Activated gamma-delta T cell treated with anti-CD3 and anti-CD28 coated beads, Interleukin-2, amount 50 U/mL, for 16 hours (primary cell): ENCODE measurements around the gene CYP27A1.

Source experiments
- DNase-seq: peaks from one replicate; pipeline ENCODE4 v3.0.0-alpha.2; 2020; ENCODE audit warnings: low read depth

CYP27A1 gene

DNA sequence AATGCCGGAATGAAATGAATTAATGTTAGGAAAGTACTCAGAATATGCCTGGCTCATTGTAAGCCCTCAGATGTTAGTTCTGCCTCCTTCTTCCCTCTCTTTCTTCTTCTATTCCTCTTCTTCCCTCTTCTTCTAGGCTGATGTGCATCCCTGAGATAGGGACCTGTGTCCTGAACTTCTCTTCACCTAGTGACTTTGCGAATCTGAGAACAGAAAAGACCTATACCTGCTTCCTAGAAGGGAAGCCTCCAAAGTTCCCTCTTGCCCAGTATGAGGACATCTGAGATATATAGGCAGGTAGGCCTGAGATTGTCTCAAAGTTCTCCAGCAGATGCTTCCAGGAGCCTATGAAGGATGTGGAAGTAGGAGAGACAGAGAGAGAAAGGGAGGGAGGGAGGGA lies 8.1 kb upstream of the CYP27A1 start:
- no peak for DNase-seq

DNA sequence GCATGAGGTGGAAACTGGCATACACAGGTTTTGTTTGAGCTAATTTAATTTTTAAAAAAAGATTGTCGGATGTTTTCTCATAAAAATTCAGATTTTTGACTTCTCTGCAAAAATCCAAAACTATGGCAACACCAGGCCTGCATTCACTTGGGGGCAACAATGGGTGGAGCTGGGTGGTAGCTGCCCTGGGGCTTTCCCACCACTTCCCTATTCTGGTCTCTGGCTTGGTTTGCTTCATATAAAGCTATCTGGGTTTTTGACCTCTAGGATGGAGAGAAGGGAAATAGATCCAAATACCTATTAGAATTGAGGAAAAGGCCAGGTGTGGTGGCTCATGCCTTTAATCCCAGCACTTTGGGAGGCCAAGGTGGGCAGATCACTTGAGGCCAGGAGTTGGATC lies 5.5 kb upstream of the CYP27A1 start:
- DNase-seq, result no peak

DNA sequence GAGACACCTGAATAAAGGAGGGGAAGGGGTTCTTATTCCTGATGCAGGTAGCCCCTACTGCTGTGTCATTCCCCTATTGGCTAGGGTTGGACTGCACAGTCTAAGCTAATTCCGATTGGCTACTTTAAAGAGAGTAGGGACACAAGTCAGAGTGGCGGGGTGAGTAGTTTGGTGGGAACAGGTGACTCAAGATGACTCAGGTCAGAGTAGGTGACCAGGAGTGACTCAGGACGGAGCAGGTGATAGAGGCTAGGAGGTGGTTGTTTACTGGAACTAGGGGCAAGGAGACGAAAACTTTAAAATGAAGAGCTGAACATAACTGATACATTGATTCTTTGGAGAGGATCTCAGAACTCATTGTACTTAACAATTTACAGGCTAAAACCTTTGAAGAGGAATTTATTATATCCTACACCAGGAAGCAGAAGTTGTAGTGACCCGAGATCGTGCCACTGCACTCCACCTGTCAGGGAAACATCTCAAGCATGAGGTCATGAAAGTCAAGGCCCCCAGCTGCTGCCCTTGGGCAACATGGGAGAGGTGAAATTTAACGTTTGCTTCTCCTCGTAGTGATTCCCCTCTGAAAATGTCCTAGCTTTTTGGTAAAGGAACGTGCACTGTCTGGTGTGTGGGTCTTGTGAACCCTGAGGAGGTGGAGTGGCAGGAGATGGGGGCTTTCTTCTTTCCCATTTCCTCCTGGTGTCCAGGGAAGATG lies 4.5 kb upstream of the CYP27A1 start:
- DNase-seq, result no peak

DNA sequence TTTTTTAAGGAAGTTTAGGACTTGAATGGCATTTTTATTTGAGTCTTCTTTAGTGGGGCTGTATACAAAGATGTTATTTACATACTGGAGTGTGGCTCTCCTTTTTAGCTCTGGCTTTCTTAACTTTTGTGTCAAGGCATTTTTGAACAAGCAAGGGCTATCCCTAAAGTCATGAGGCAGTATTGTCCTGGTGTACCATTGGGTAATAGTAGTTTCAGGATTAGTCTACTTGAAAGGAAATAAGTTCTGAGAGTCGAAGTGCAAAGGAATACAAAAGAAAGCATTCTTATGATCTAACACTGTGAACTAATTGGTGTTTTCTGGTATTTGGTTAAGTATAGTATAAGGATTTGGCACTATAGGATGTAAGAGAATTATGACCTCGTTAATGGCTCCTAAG lies 1.9 kb upstream of the CYP27A1 start:
- DNase-seq, result no peak

DNA sequence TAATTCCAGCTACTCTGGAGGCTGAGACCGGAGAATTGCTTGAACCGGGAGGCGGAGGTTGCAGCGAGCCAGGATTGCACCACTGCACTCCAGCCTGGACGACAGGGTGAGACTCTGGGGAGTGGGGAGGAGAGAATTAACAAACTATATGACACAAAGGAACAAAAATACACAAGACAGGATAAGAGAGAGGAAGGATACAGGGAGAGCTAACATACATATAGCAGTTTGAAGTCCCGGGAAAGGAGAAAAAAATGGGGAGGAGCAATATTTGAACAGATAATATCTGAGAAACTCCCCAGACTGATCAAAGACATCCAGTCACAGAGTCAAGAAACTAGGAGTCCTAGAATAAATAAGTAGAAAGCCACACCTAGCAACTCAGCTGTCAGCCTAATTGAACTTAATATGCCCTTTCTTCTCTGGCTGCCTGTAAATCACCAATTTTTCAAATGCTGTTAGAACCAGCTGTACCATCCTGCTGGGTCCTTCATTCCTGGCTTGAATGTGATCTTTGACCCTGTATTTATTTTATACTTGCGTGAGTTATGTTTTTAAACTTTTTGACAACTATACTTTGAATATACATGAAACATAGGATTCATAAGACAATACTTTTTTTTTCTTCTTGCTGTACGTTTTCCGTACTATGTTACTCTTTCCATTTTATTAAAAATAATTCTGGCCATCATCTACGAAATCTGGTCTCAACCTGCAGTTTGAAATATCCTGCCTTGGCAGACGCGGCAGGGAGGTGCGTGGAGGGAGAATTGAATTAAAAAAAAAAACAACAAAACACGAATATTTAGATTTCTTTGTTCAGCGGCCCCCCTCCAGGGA lies 876 bp upstream of the CYP27A1 start:
- no peak for DNase-seq

DNA sequence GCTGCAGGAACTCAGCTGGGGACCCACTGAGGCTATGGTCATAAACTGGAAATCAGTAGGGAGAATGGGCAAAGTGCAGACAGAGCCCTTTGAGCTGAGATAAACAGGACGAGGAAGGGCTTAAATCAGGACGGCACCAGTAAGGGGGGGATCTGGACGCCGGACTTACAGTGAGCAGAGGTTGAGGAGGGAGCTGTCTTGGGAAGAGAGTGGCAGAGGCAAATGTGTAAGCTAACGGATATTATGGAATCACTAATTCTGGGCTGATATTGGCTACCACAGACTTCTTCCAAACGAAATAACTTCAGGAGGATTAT lies 539 bp downstream of the CYP27A1 start:
- DNase-seq, result no peak

DNA sequence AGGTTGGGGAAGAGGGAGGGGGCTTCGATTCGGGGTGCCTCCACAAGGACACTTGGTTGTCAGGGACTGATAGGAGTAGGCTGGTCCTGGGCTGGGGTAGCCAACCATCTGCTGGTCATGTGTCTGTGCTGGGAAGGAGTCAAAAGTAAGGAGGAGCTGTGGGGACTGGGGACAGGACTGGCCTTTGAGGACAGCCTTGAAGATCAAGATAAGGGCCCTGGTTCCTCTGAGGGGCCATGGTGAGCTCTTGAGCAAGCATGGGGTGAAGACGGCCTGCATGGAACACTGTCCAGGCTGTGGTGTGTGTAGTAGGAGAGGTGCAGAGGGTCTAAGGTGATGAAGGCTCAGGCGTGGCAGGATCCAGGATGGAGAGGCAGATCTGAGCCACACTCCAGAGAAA lies 1.7 kb downstream of the CYP27A1 start:
- no peak for DNase-seq

DNA sequence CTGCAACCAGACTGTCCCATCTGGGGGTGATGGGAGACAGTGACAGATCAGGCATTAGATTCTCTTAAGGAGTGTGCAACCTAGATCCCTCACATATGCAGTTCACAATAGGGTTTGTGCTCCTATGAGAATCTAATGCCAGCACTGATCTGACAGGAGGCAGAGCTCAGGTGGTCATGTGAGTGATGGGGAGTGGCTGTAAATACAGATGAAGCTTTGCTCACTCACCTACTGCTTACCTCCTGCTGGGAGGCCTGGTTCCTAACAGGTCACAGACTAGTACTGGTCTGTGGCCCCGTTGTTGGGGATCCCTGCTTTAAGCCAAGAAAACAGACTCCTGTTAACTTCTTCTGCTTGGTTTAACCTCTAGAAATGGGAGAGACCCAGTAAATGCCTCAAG lies 3.2 kb downstream of the CYP27A1 start:
- no peak for DNase-seq

DNA sequence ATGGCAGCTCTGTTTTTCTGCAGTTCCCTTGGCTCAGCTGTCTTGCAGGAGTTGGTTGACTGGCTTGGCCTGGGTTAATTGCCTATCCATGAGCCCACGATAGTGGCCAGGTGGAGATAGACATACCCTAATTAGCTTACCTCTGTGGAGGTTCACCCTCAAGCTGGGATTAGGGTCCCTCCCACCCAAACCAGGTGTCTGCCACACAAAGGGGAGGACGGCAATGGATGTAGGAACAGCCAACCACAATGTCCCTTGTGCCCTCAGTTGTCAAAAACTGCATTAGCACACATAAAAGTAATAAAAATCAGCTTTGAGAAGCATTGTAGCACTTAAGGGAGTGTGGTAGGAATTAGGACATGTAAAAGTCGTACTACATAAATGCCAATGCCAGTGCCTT lies 4.2 kb downstream of the CYP27A1 start:
- DNase-seq, result no peak

DNA sequence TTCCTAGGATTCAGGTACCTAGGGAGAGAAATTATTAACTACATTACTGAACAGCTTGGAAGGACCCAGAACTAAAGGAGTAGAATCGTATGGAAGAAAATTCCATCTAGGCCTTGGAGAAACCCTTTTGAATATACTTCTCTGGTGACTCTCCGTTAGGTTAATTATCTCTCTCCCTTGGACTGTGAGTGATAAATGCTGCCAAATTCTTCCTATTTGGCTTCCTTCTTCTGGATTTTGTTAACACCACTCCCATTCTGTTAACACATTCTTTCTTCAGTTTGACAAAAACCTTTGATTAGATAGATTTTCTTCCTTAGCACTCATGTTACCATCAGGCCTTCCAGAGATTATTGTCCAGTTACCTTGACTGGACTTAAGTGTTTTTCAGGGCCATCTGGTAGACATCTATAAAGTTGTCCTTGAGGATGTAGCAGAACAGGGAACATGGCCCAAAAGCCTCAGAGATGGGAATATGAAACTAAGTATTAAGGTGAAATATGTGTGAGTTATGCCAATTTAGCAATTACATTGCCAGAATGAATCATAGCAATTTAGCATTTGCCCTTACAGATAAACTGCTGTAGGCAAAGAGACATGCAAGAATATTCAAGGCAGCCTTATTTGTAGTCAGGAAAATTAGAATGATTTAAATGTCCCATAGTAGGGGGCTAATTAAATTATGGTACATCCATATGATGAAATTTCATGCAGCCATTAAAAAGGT lies 6.7 kb downstream of the CYP27A1 start:
- DNase-seq, result no peak

DNA sequence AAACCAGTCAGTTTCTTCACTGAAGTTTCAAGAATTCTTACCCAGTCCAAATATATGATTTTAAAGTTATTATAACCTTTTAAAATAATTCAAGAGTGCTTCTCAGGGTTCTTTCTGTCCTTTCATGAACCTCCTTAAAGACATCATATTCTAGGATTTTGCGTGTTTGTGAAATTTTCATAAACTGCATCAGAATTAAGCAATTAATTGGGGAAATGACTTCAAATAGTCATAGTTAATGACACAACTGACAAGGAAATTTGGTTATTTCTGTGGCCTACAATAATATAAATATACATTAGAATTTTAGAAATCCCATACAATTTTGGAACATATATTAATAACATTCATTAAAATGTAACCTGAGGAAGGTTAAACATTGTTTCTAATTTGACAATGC lies 10.5 kb downstream of the CYP27A1 start:
- DNase-seq, result no peak

DNA sequence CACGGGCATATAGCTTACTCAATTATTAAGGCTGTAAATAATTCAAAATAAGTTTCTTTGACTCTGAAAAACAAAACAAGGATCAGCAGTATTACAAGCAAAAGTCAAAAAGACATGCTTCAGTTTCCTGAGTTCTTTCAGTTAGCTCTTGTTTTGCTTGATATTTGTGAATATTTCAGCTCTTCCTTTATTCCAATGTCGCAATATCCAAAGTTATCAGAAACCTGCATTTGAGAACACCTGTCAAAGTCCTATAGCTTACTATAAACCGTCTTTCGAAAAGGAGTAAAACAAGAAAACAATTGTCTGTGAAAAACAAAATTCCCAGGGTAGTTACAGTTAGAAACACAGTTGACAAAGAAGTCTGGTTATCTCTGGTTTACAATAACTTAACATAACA lies 14.7 kb downstream of the CYP27A1 start:
- DNase-seq, result no peak

DNA sequence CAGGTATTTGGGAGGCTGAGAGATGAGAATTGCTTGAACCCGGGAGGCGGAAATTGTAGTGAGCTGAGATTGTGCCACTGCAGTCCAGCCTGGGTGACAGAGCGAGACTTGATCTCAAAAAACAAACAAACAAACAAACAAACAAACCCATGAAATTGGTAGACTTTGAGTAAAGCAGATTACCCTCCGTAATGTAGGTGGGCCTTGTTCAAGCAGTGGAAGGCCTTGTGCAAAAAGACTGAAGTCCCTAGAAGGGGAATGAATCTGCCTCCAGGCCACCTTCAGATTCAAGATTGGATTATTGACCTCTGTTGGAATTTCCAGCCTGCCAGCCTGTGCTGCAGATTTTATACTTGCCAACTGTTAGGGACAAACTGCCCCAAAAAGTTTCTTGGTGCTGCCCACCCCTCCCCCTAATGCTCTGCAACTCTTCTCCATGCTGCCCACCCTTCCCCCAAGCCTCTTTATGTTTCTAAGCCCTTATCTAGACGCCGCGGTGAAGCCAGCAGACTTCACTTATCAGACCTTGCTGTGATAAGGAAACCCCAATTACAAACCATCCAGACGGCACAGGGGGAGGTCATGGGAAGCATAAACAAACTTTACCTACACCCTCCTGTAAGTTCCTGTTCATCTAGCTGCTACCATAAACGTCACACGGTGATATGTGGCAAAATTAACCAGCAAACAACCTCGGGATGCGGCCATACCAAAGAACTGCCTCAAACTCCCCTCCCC lies 17.0 kb downstream of the CYP27A1 start:
- no peak for DNase-seq

DNA sequence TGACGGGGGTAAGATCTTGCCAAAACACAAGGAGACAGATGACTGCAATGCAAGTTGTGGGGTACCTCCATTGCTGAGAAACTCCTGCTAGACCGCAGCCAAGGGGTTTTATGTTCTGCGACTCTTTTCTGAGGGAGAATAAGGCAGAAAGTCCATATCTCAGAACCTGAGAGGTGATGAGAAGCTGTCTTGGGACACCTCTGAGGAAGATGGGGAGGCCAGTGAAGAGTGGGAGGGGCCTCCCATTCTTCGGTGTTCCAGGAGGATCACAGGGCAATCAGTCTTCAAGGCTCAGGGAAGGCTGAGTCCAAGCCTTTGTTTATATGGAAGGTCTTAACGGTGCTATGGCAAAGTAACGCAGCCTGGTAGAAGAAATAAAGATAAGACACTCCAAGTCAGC lies 18.0 kb downstream of the CYP27A1 start:
- no peak for DNase-seq

DNA sequence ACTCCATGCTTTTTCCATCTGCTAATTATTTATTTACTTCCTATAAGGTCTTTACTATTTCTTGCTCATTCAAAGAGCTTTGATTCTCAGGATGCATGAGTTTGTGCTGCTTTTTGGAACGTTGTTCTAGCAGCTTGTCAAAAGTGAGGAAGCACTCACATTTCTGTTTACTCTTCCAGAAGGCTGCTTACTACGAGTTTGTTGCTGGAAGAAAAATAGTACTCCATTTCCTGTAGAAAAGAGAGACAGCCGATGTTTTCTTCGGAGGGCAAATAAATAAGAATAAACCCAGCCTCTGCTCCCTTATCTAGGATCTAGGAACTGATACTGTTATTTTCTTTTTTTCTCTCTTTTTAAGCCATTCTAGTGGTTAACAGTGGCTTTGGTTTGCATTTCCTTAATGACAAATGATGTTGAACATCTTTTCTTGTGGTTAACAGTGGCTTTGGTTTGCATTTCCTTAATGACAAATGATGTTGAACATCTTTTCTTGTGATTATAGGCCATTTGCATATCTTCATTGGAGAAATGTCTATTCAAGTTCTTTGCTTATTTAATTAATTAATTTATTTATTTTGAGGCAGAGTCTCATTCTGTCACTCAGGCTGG lies 20.5 kb downstream of the CYP27A1 start:
- no peak for DNase-seq

DNA sequence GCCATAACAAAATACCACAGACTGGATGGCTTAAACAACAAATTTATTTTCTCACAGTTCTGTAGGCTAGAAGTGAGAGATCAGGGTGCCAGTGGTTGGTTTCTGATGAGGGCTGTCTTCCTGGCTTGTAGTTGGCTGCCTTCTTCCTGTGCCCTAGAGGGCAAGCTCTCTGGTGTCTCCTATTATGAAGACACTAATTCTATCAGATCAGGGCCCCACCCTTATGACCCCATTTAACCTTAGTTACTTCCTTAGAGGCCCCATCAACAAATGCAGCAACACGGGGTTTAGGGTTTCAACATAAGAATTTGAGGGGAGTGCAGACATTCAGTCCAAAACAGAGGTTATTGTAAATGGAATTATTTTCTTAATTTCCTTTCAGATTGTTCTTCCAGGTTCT lies 22.9 kb downstream of the CYP27A1 start:
- DNase-seq, result no peak

DNA sequence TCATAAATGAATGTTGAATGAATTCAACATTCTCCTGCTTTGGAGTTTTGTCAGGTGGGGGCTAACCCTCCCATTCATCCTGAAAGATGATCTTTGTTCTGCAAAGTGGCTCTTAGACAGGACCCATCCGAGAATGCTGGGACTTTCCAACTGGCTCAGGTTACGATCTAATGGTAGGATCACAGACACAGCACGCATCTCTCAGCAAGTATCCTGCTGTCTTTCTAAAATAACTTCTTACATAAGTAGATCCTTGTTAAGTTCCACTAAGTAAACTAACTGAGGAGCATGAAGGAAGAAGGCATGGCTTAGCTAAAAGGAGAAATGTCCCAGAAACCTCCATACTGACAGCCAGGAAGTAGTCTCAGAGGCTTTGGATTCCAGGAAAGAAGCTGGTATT lies 23.7 kb downstream of the CYP27A1 start:
- no peak for DNase-seq

DNA sequence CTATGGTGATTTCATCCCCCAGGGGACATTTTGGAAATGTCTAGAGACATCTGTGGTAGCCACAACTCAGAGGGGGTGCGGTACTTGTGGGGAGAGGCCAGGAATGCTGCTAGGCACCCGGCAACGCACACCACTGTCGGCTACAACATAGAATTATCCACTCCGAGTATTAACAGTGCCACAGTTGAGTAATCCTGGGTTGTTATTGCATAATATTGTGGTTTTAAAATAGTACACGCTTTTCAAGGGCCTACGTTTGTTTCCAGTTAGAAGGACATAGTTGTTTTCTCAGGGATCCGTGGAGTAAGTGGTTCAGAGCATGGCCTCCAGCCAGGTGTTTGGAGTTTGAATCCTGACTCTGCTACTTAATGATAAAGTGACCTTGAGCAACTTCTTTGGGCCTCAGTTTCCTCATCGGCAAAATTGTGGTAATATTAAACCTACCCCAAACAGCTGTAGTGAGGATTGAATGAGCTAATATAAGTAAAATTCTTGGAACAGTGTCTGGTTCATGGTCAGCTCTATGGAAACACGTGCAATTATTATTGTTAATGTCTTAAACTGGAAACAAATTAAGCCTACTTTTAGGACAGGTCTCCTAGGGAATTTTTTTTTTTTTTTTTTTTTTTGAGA lies 24.5 kb downstream of the CYP27A1 start:
- no peak for DNase-seq

DNA sequence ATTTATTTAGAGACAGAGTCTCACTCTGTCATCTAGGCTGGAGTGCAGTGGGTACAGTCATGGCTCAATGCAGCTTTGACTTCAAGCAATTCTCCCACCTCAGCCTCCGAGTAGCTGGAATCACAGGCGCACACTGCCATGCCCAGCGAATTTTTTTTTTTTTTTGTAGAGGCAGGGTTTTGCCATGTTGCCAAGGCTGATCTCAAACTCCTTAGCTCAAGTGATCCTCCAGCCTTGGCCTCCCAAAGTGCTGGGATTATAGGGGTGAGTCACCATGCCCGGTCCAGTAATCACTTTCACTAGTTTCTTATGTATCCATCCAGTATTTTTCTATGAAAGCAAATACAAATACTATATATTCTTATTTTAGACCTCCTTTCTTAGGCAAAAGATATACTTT lies 25.7 kb downstream of the CYP27A1 start:
- no peak for DNase-seq

DNA sequence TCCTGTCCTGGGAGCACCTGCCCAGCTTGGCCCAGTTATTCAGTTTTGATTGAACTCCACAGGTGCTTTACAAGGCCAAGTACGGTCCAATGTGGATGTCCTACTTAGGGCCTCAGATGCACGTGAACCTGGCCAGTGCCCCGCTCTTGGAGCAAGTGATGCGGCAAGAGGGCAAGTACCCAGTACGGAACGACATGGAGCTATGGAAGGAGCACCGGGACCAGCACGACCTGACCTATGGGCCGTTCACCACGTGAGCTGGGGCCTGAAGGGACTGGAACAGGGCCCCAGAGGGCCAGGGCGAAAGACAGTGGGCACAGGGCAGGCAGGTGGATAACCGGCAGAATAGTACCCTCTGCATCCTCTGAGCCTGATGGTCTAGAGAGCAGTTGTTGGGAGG lies 27.6 kb downstream of the CYP27A1 start:
- DNase-seq, result no peak

DNA sequence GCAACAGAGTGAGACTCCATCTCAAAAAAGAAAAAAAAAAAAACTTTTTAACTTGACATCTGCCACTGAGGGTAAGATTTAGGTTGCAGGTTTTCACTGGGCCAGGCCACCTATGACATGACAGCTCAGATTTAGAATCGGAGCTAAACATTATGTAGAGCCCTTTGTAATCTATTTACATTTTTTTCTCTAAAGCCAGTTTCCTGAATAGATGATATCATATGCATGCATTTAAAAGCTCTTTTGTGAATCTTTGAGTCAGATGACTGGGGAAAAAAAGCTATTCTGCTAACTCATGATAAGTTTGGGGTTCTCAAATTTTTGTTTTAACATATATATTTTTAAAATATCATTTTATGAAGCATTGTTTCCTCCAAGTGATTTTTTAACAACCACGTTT lies 28.3 kb downstream of the CYP27A1 start:
- DNase-seq, result no peak

DNA sequence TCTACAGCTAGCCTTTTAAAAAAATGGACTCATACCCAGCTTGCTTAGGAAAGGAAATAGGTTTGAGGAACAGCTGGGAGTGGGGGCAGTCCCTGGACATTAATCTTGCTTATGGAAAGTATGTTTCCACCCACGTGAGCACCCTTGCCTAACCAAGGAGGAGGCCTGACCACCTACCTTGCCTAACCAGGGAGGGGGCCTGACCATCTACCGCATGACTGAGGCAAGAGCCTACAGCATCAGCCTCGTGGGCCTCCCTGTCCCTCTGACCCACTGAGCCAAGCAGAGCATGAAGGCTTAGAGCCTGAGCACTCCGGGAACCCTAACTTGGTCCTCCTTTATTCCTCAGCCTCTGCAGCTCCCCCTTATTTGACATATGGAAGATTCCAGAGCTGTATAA lies 29.4 kb downstream of the CYP27A1 start:
- no peak for DNase-seq
